Measurements from ENCODE around the gene FUNDC2. TPM values are rescaled to one million over a fixed set of nuclear protein-coding genes. Genes with fewer than 3 reads are reported as not detected.
A peak's percentile ranks its signal among the peaks of the same experiment; 100 is the strongest.

Gene FUNDC2
- total and polyA plus RNA-seq, 2 donors: 56.6 to 162 TPM

DNA sequence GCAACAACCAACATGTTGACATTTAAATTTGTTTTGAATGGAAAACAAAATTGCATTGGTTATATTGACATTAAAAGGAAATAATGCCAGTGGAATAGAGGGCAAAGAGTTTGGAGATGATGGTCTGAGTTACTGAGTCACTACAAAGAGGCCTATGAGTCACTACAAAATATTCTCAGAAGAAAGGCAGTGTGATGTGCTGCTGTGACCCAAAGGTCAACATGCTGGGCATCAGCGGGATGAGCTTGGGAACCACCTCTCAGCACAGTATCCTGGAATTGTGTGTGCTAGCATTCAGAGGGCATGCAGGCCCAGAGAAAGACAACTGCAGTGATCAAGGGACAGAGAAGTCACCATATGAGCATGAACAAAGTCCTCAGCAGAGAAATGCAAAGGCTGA lies 41.5 kb downstream of the FUNDC2 start:
- no peak for DNase-seq (ENCODE audit: extremely low spot score)
- 50% methylated on average over 1 of the region's 1 CpG for WGBS
- Histone ChIP-seq H3K36me3 (ENCODE audit: insufficient read depth) (no peaks in the 10 kb centered on the region), H3K4me3 (ENCODE audit: low read depth, low read length) (no peak overlapping the region), H3K27ac (ENCODE audit: low read depth) (no peak overlapping the region), H3K4me1 (ENCODE audit: insufficient read depth) (no peaks in the 10 kb centered on the region)

DNA sequence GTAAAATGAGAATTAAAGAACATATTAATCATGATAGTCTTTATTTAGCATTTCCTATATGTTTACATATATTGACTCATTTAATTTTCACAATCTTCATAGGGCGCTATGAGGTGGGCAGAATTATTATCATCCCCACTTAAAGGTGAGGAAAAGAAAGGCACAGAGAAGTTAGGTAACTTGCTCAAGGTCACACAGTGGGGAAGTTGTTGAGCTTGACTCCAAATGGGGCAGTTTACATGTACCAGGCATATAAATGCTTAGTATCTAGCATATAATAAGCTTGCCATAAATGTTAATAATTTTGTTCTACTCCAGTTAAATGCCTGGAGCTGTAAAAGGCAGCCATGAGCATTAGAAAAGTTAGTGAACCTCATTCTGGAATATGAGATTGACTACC lies 42.8 kb downstream of the FUNDC2 start:
- DNase-seq (ENCODE audit: extremely low spot score): no peak
- WGBS: 100% methylated on average over 1 of the region's 1 CpG
- H3K27ac ChIP-seq (ENCODE audit: low read depth): no peak overlapping the region
- no peaks in the 10 kb centered on the region for H3K4me1 ChIP-seq (ENCODE audit: insufficient read depth)
- H3K4me3 ChIP-seq (ENCODE audit: low read depth, low read length): no peak overlapping the region
- no peaks in the 10 kb centered on the region for H3K36me3 ChIP-seq (ENCODE audit: insufficient read depth)

DNA sequence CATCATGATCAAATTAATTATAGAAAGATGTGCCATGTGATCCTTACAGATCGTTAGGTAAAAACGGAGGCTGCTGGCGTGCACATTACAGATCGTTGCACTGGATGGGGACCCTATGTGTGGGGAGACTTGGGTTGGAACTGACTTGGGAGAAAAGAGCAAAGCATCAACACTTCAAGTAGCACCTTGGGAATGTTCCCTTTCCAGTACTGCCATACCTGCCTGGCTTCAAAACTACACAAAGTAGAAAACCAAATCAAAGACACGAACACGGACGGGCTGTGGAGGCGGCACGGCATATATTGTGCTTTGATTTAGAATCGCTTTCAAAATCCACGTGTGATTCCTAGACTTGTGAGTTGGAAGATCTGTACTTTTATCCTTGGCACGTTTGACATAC lies 43.4 kb downstream of the FUNDC2 start:
- no peaks in the 10 kb centered on the region for H3K4me1 ChIP-seq (ENCODE audit: insufficient read depth)

DNA sequence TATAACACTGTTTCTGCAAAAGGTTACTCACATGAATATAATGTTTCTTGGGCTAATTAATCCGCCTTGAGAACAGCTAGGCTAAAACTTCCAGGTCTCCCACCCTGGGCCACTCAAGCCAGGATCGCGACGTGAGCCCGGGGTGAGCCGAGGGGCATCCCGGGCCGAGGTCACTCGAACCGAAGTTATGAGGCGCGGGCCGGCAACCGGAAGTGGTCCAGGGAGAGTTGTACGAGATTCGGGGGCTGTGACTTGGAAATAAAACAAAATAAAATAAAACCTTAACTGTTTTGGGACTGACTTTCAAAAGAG lies 44.0 kb downstream of the FUNDC2 start:
- DNase-seq (ENCODE audit: extremely low spot score): no peak
- Histone ChIP-seq H3K4me3 (ENCODE audit: low read depth, low read length) (peak overlapping the region; percentile 56), H3K27ac (ENCODE audit: low read depth) (peak overlapping the region; percentile 89), H3K36me3 (ENCODE audit: insufficient read depth) (no peaks in the 10 kb centered on the region), H3K4me1 (ENCODE audit: insufficient read depth) (no peaks in the 10 kb centered on the region)
- under 1% methylated on average over 16 of the region's 16 CpGs for WGBS

More for the DNA sequence above, 43.4 kb downstream of the FUNDC2 start:
- H3K27ac ChIP-seq (ENCODE audit: low read depth): no peak overlapping the region
- no peak for DNase-seq (ENCODE audit: extremely low spot score)
- 9% methylated on average over 12 of the region's 12 CpGs for WGBS
- peak overlapping the region; percentile 56 for H3K4me3 ChIP-seq (ENCODE audit: low read depth, low read length)
- H3K36me3 ChIP-seq (ENCODE audit: insufficient read depth): no peaks in the 10 kb centered on the region

DNA sequence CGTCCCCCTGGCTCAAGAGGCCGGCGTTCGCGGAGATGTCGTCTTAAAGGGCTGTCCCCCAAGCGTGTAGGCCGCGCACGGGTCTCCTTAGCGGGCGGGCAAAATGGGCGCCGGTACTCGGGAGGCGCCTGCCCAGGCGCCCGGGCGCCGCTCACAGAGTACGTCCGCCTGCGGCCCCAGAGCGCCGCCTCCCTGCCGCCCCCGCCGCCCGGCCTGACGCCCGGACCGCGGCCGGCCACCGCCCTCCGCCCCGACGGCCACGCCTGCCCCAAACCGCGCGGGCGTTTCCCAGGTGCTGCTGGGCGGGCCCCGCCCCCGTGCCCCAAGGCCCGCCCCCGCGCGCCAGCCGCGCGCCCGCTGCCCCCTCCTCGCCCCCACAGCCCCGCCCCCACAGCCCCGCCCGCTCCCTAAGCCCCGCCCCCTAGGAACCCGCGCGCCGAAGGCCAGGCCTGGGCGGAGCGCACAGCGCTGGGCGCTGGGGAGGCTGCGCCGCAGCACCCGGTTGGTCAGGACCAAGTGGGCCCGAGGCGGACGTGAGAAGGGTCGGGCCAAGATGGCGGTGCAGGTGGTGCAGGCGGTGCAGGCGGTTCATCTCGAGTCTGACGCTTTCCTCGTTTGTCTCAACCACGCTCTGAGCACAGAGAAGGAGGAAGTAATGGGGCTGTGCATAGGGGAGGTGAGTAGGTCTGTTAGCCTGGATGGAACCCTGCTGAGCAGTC lies 44.5 kb downstream of the FUNDC2 start, which contains the start of the genes BRCC3, CMC4 and MTCP1:
Gene BRCC3, plus strand, starts transcription at position 534 of the 719 bp plus-strand sequence. Its CDS starts 20 bp downstream, at position 554.
Gene CMC4, minus strand, starts transcription at position 162 of the 719 bp plus-strand sequence. CDS start 7,113 bp downstream, outside the sequence.
Gene MTCP1, minus strand, starts transcription at position 162 of the 719 bp plus-strand sequence. CDS start 5,126 bp downstream, outside the sequence.
- no peaks in the 10 kb centered on the region for H3K36me3 ChIP-seq (ENCODE audit: insufficient read depth)
- H3K27ac ChIP-seq (ENCODE audit: low read depth): peak within 1 kb of the TSS; percentile 89
- H3K4me1 ChIP-seq (ENCODE audit: insufficient read depth): no peaks in the 10 kb centered on the region
- WGBS: 2% methylated on average over 78 of the region's 81 CpGs
- H3K4me3 ChIP-seq (ENCODE audit: low read depth, low read length): peak within 1 kb of the TSS; percentile 56
- DNase-seq (ENCODE audit: extremely low spot score): peak; percentile 46

DNA sequence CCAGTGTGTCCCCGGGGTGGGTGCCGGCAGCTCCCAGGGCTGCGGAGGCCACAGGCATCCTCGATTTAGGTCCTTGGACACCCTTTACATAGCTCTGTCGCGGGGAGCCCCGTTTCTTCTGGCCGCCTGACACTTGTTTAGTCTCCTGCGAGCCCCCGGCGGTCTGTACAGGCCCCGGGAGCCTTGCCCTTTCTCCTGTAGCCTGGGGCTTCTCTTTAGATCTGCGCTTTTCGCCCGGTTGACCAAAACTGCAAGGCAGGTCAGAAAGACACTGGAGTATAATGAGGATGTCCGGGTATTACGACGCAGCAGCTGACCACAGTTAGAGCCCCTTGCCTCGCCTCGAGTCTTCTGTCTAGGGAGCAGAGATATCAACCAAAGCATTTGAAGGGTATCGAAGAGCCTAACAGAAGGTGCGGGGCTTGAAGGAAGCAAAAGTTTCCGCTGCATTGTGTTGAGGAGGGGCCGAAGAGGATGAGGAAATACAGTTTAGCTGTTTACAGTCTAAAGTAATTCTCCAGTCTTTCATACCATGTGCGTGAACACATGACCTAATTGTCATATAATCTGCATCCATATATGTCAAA lies 45.1 kb downstream of the FUNDC2 start:
- no peak for DNase-seq (ENCODE audit: extremely low spot score)
- under 1% methylated on average over 25 of the region's 25 CpGs for whole genome bisulfite sequencing
- H3K36me3 ChIP-seq (ENCODE audit: insufficient read depth): no peaks in the 10 kb centered on the region

DNA sequence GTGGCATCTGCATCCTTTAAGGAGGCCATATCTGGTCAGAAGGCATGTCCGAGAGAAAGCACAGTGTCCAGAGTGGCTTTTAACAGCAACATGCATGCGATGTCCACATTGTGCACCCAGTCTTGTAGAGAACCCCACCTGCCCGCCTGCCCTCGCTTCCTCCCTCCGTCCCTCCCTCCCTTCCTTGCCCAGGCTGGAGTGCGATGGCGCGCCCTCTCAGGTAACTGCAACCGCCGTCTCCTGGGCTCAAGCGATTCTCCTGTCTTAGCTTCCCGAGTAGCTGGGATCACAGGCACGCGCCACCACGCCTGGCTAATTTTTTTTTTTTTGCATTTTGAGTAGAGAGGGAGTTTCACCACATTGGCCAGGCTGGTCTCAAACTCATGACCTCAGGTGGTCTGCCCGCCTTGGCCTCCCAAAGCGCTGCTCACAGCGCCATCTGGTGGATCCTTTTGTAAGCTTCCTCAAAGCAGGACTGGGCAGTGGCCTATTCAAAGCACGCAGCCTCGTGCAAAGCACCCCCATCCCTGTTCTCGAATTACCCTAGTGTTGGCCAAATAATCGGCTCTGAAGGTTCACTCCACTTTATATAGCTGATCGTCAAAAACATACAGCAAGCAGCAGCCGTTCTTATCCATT lies 59.7 kb downstream of the FUNDC2 start:
- no peak for DNase-seq (ENCODE audit: extremely low spot score)
- 84% methylated on average over 24 of the region's 24 CpGs for WGBS
- Histone ChIP-seq H3K36me3 (ENCODE audit: insufficient read depth) (no peaks in the 10 kb centered on the region), H3K4me1 (ENCODE audit: insufficient read depth) (no peaks in the 10 kb centered on the region), H3K4me3 (ENCODE audit: low read depth, low read length) (no peak overlapping the region), H3K27ac (ENCODE audit: low read depth) (no peak overlapping the region)

More for the DNA sequence above, 45.1 kb downstream of the FUNDC2 start:
- Histone ChIP-seq H3K27ac (ENCODE audit: low read depth) (peak overlapping the region; percentile 67), H3K4me3 (ENCODE audit: low read depth, low read length) (peak overlapping the region; percentile 55), H3K4me1 (ENCODE audit: insufficient read depth) (no peaks in the 10 kb centered on the region)

DNA sequence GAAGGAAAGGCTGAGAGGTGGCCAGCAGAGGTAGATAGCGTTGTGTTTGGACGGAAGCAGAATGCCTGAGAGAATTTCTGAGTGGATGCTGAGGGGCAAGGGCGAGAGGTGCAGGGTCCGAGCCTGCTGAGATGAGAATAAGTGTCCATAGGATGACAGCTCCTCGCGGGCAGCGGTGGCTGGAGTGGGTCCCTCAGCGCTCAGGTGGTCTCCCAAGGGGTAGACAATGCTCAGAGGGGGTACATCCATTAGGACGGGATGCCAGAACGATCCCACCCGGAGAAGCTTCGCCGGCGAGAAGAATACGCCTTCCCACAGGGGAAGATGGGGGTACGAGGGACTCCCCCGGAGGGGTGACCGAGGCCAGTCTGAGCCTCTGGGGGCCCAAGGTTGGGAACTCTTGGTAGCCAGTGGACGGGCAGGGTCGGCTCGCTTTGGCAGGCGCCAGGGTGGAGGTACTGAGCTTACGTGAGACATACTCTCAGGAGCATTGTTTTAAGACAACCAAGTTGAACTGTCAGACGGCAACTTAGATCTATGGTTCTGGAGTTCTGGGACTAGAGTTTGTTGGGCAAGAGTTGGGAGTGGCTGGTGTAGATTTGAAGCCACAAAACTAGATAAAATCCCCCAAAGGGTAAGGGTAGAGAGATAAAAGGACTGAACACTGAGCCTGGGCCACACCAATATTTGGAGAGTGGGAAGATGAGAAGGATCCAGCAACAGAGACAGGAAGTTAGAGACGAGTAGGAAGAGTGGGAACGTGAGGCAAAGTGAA lies 60.5 kb downstream of the FUNDC2 start:
- H3K36me3 ChIP-seq (ENCODE audit: insufficient read depth): no peaks in the 10 kb centered on the region
- 96% methylated on average over 26 of the region's 26 CpGs for WGBS
- H3K27ac ChIP-seq (ENCODE audit: low read depth): no peak overlapping the region
- H3K4me1 ChIP-seq (ENCODE audit: insufficient read depth): no peaks in the 10 kb centered on the region
- DNase-seq (ENCODE audit: extremely low spot score): no peak
- H3K4me3 ChIP-seq (ENCODE audit: low read depth, low read length): no peak overlapping the region

DNA sequence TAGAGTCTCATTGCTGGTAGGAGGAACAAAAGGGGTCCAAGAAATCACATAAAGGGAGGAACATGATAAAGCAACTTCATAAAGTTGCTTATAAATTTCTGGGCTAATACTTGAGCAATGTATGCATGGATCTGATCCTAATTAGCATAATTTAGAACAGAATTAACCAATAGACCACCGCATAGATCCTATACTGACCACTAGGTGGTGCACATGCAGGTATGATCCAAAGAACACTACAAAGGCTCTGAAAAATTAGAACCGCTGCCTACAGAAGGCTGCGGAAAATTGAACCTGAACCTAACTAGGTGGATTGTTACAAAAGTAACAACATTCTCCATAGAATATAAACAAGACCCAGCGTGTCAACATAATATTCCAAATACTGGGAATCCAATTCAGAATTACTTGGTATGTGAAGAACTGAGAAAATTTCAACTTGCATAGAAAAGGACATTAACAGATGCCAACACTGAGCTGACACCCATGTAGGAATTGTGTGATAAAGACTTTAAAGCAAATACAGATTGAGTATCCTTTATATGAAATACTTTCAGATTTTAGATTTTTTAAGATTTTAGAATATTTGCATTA lies 67.9 kb downstream of the FUNDC2 start:
- WGBS: 34% methylated on average over 4 of the region's 4 CpGs
- H3K4me1 ChIP-seq (ENCODE audit: insufficient read depth): no peaks in the 10 kb centered on the region
- H3K36me3 ChIP-seq (ENCODE audit: insufficient read depth): no peaks in the 10 kb centered on the region
- no peak for DNase-seq (ENCODE audit: extremely low spot score)
- no peak overlapping the region for H3K27ac ChIP-seq (ENCODE audit: low read depth)
- H3K4me3 ChIP-seq (ENCODE audit: low read depth, low read length): no peak overlapping the region

DNA sequence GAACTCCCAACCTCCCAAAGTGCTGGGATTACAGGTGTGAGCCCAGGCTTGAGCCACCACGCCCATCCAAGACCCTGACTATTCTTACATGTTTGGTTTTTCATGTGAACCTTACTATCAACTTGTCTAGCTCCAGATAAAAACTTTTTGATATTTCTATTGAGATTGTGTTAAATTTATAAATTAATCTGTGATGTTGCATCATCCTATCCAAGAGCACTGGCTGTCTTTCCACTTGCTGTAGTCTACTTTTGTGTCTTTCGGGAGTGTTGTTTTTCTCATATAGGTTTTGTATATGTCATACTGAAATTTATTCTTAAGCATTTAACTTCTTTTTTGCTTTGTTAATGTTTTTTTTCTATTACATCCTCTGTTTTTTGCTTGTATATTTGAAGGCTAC lies 79.3 kb downstream of the FUNDC2 start:
- no peak for DNase-seq (ENCODE audit: extremely low spot score)
- H3K4me3 ChIP-seq (ENCODE audit: low read depth, low read length): no peak overlapping the region
- 98% methylated on average over 2 of the region's 2 CpGs for WGBS

DNA sequence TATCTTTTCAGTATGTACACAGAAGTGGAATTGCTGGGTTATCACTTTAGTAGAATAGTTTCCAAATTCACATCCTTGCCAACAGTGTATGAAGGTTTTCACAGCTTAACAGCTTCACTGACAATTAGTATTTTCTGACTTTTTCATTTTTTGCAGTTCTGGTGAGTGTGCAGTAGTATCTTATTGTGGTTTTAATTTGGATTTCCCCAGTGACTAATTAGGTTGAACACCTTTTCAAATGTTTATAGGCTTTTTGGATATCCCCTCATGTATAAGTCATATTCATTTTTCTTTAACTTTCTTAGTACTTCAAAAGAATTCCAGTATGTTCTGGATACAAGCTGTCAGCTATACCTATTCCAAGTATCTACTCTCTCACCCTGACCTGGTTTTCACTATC lies 81.8 kb downstream of the FUNDC2 start:
- no peaks in the 10 kb centered on the region for H3K4me1 ChIP-seq (ENCODE audit: insufficient read depth)
- H3K27ac ChIP-seq (ENCODE audit: low read depth): no peak overlapping the region
- H3K36me3 ChIP-seq (ENCODE audit: insufficient read depth): peaks cover 1% of the 10 kb centered on the region
- no peak for DNase-seq (ENCODE audit: extremely low spot score)
- no peak overlapping the region for H3K4me3 ChIP-seq (ENCODE audit: low read depth, low read length)

More for the DNA sequence above, 79.3 kb downstream of the FUNDC2 start:
- Histone ChIP-seq H3K36me3 (ENCODE audit: insufficient read depth) (peaks cover 1% of the 10 kb centered on the region), H3K4me1 (ENCODE audit: insufficient read depth) (no peaks in the 10 kb centered on the region), H3K27ac (ENCODE audit: low read depth) (no peak overlapping the region)
